Measurements from ENCODE around the gene LDLRAD3.

Gene LDLRAD3

DNA sequence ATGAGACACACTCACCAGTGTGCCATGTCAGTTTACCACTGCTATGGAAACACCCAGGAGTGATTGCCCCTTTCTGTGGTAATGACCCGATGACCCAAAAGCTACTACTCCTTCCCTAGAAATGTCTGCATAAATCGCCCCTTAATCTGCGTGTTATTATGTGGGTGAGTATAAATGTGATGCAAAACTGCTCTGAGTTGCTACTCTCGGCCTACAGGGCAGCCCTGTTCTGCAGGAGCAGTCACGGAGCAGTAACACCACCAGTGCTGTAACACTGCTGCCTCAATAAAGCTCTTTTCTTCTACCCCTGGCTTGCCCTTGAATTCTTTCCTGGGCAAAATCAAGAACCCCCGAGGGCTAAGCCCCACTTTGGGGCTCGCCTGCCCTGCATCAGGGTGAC lies 9.6 kb upstream of the LDLRAD3 start:
- TF ChIP-seq, protein P1, sequence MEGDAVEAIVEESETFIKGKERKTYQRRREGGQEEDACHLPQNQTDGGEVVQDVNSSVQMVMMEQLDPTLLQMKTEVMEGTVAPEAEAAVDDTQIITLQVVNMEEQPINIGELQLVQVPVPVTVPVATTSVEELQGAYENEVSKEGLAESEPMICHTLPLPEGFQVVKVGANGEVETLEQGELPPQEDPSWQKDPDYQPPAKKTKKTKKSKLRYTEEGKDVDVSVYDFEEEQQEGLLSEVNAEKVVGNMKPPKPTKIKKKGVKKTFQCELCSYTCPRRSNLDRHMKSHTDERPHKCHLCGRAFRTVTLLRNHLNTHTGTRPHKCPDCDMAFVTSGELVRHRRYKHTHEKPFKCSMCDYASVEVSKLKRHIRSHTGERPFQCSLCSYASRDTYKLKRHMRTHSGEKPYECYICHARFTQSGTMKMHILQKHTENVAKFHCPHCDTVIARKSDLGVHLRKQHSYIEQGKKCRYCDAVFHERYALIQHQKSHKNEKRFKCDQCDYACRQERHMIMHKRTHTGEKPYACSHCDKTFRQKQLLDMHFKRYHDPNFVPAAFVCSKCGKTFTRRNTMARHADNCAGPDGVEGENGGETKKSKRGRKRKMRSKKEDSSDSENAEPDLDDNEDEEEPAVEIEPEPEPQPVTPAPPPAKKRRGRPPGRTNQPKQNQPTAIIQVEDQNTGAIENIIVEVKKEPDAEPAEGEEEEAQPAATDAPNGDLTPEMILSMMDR (IDR thresholded peaks at IDR 0.05): no peak
- Histone ChIP-seq H3K27ac (no peak overlapping the region), H3K4me3 (no peak overlapping the region)
- DNase-seq (ENCODE audit: low spot score): no peak

GRCh38 chr11:35934981-35935380 lies 8.9 kb upstream of the LDLRAD3 start:
- Histone ChIP-seq H3K27ac (no peak overlapping the region), H3K4me3 (no peak overlapping the region)
- DNase-seq (ENCODE audit: low spot score): no peak
- TF ChIP-seq, protein P1 (IDR thresholded peaks at IDR 0.05): no peak

- DNase-seq (ENCODE audit: low spot score): no peak
- TF ChIP-seq, protein P1 (IDR thresholded peaks at IDR 0.05): no peak
- Histone ChIP-seq H3K27ac (no peak overlapping the region), H3K4me3 (no peak overlapping the region)
Observed at GRCh38 chr11:35935390-35935789, 8.5 kb upstream of the LDLRAD3 start.

DNA sequence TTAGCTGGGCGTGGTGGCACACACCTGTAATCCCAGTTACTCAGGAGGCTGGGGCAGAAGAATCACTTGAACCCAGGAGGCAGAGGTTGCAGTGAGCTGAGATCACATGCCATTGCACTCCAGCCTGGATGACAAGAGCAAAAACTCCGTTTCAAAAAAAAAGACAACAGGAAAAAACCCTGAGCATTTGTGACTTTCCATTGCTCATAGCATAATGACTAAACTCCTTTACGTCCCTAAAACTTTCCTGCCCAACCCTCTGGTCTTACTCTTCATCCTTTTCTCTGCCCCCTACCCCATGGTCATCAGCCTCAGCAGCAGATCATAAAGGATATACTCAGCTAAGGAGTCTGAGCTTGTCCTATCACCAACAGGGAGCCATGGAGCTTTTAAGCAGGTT lies 6.8 kb upstream of the LDLRAD3 start:
- Histone ChIP-seq H3K27ac (no peak overlapping the region), H3K4me3 (no peak overlapping the region)
- no peak for DNase-seq (ENCODE audit: low spot score)
- TF ChIP-seq, protein P1 (IDR thresholded peaks at IDR 0.05): no peak

DNA sequence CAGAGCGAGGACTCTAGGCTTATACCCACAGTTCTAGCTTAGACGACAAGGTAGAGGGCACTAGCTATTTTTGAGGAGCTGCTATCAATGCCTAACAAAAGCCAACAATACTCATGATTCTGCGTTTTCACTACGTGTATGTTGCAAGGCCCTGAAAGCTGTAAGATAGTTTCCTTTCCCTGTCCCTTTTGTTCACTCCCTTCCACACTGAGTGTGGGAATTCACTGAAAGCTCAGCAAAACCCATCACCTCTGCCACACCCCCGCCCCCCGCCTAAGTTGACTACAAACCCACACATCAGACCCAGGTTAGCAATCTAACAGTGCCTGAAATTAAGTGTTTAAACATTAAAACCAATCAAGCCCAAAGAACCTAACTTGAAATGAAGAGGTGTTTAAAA lies 6.2 kb upstream of the LDLRAD3 start:
- no peak for DNase-seq (ENCODE audit: low spot score)
- TF ChIP-seq, protein P1 (IDR thresholded peaks at IDR 0.05): no peak
- Histone ChIP-seq H3K27ac (no peak overlapping the region), H3K4me3 (no peak overlapping the region)

GRCh38 chr11:35938231-35938630 lies 5.6 kb upstream of the LDLRAD3 start:
- no peak overlapping the region for H3K27ac ChIP-seq
- DNase-seq (ENCODE audit: low spot score): no peak
- H3K4me3 ChIP-seq: no peak overlapping the region
- TF ChIP-seq, protein P1 (IDR thresholded peaks at IDR 0.05): no peak

DNA sequence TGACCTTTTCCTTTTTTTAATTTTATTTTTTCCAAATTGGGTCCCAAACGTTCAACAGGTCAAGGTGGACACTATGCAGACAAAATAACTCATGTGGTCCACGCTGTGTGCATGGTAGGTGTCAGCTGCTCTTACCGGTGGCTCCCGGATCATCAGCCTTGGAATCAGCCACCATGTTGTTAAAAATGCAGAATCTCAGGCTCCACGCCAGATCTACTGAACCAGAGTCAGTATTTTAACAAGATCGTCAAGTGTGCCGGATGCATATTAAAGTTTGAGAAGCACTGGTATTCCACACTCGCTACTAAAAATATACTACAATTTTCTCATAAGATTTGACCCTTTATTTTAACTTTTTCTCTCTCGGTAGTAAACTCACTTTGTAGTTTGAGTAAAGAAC lies 553 bp upstream of the LDLRAD3 start:
- Histone ChIP-seq H3K27ac (peak overlapping the region; percentile 24 to 88), H3K4me3 (peak overlapping the region; percentile 78)
- DNase-seq (ENCODE audit: low spot score): no peak
- TF ChIP-seq, protein P1 (IDR thresholded peaks at IDR 0.05): no peak
